OCI-LY1 (cell line): ENCODE data around the gene CACNA1I.
A peak's percentile ranks its signal among the peaks of the same experiment; 100 is the strongest.

Experiments
- EZH2 ChIP-seq: fragments of 200-600 bp; sonication (generic), shearing (Covaris generic); IDR thresholded peaks from 2 replicates; pipeline ENCODE4 v1.8.0; 2017; ENCODE audit warnings: borderline replicate concordance, mixed run types, mild to moderate bottlenecking, antibody characterized with exemption, low read length, moderate library complexity, mixed read lengths
- TF ChIP-seq, protein P1 (sequence below): fragments of 200-600 bp; sonication (generic), shearing (Covaris generic); IDR thresholded peaks from 2 replicates; pipeline ENCODE4 v1.5.1; 2017; ENCODE audit warnings: mild to moderate bottlenecking, antibody characterized with exemption, low read length, moderate library complexity, mixed read lengths

DNA sequence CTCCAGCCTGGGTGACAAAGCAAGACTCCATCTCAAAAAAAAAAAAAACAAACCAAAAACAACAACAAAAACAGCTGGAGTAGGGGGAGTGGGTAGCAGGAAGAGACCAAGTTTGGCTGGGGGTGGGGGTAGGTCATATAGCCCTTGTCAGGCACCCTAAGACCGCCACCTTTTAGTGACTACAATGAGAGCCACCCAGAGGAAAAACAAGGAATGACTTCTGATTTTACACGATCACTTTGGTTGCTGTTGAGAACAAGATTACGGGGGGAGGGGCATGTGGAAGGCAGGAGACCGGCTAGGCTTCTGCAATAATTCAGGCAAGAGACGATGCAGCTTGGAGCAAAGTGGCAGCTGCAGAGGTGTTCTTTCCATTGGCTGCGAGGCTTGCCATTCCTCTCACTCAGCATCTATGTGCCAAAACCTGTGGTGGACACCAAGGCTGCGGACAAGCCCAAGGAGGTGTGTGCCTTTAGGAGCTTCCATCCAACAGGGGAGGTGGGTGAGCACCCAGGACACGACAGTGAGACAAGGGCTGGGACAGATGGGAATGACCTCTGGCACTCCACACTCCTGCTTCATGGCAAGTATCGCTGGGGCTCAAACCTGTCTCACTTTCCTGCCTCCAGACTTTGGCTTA is 39.7 kb upstream of the CACNA1I start:
- TF ChIP-seq, protein P1, sequence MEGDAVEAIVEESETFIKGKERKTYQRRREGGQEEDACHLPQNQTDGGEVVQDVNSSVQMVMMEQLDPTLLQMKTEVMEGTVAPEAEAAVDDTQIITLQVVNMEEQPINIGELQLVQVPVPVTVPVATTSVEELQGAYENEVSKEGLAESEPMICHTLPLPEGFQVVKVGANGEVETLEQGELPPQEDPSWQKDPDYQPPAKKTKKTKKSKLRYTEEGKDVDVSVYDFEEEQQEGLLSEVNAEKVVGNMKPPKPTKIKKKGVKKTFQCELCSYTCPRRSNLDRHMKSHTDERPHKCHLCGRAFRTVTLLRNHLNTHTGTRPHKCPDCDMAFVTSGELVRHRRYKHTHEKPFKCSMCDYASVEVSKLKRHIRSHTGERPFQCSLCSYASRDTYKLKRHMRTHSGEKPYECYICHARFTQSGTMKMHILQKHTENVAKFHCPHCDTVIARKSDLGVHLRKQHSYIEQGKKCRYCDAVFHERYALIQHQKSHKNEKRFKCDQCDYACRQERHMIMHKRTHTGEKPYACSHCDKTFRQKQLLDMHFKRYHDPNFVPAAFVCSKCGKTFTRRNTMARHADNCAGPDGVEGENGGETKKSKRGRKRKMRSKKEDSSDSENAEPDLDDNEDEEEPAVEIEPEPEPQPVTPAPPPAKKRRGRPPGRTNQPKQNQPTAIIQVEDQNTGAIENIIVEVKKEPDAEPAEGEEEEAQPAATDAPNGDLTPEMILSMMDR, result peak; percentile 31; the same call in 1 of the 2 replicates
- no peak for TF ChIP-seq EZH2
